Keratinocyte (primary cell): ENCODE results near the gene SNAP25. TPM values are rescaled to one million over a fixed set of nuclear protein-coding genes. Genes with fewer than 3 reads are reported as not detected.

ENCODE experiments used
- DNase-seq: peaks from one replicate; pipeline ENCODE4 v3.0.0-alpha.2; 2011; ENCODE audit warnings: low read depth, missing footprints, low spot score
- FAIRE-seq: peaks from 2 replicates; lab custom pipeline; 2011; peaks lifted over from hg19 to GRCh38; lab: Jason Lieb, UNC
- H2AFZ ChIP-seq: 2 replicates; pipeline ENCODE4 v1.6.0; 2012; ENCODE audit warnings: low read length, control low read depth, inconsistent platforms; ENCODE audit not compliant: control insufficient read depth
- H3K27ac ChIP-seq: 2 replicates; pipeline ENCODE4 v1.5.1; 2011; ENCODE audit warnings: low read length; ENCODE audit not compliant: control insufficient read depth, insufficient read depth
- H3K27me3 ChIP-seq: 3 replicates; pipeline ENCODE4 v1.6.0; 2011; ENCODE audit warnings: low read length; ENCODE audit not compliant: control insufficient read depth, insufficient read depth; ENCODE audit errors: extremely low read depth
- H3K36me3 ChIP-seq, 2 experiments: 2 replicates in 1 of 2; 3 replicates in 1 of 2; pipeline ENCODE4 v1.5.1; 2011; ENCODE audit warnings: low read length in 2 of 2, mild to moderate bottlenecking in 1 of 2; ENCODE audit not compliant: control insufficient read depth in 2 of 2, insufficient read depth in 2 of 2; ENCODE audit errors: extremely low read depth in 1 of 2
- H3K4me1 ChIP-seq: 3 replicates; pipeline ENCODE4 v1.5.1; 2011; ENCODE audit warnings: low read length; ENCODE audit not compliant: control insufficient read depth, insufficient read depth; ENCODE audit errors: extremely low read depth
- H3K4me2 ChIP-seq: 3 replicates; pipeline ENCODE4 v1.6.0; 2011; ENCODE audit warnings: low read depth, low read length; ENCODE audit not compliant: control insufficient read depth, insufficient read depth; ENCODE audit errors: extremely low read depth
- H3K4me3 ChIP-seq, 3 experiments: fragments of 200-600 bp in 1 of 3; sonication (generic) in 1 of 3; 2 replicates in 2 of 3; 3 replicates in 1 of 3; pipeline ENCODE4 v1.5.1; 2011 to 2016; ENCODE audit warnings: low read length in 3 of 3, mild to moderate bottlenecking in 3 of 3, control low read depth in 2 of 3, inconsistent platforms in 1 of 3, low read depth in 1 of 3, mixed read lengths in 1 of 3, mixed run types in 1 of 3, moderate library complexity in 1 of 3; ENCODE audit not compliant: control insufficient read depth in 2 of 3, insufficient read depth in 2 of 3; ENCODE audit errors: extremely low read depth in 1 of 3
- H3K79me2 ChIP-seq: 2 replicates; pipeline ENCODE4 v1.6.0; 2012; ENCODE audit warnings: low read length; ENCODE audit not compliant: control insufficient read depth, insufficient read depth
- H3K9ac ChIP-seq: 3 replicates; pipeline ENCODE4 v1.6.0; 2011; ENCODE audit warnings: low read length; ENCODE audit not compliant: control insufficient read depth, insufficient read depth; ENCODE audit errors: extremely low read depth
- H3K9me1 ChIP-seq: 3 replicates; pipeline ENCODE4 v1.6.0; 2011; ENCODE audit warnings: low read length; ENCODE audit not compliant: control insufficient read depth, insufficient read depth; ENCODE audit errors: extremely low read depth
- H3K9me3 ChIP-seq: 2 replicates; pipeline ENCODE4 v1.5.1; 2012; ENCODE audit warnings: low read depth, low read length; ENCODE audit not compliant: control insufficient read depth
- H4K20me1 ChIP-seq: 3 replicates; pipeline ENCODE4 v1.6.0; 2011; ENCODE audit warnings: low read length; ENCODE audit not compliant: control insufficient read depth, insufficient read depth; ENCODE audit errors: extremely low read depth
- EZH2 ChIP-seq: IDR thresholded peaks from one replicate; pipeline ENCODE4 v1.6.1; 2012; ENCODE audit warnings: inconsistent platforms, mild to moderate bottlenecking, low read length, moderate library complexity
- dilution Hi-C: fragments of 300-500 bp; cut with MboI; formaldehyde crosslinking; loops from one replicate; pipeline ENCODE4 v1.7.0; 2020; ENCODE audit warnings: low sequenced_read_pairs; ENCODE audit not compliant: extremely low pct_ligation_motif_present
- polyA plus RNA-seq, 5 experiments: library from polyadenylated mRNA; depleted of rRNA in 3 of 5; stranded (reverse) in 3 of 5; stranded (forward) in 1 of 5; unstranded in 1 of 5; fragments of >200 nt; gene quantifications; 1 replicate in 1 of 5; 2 replicates in 3 of 5; 3 replicates in 1 of 5; pipeline versions ENCODE4 v1.2.1 to v1.2.3, GENCODE V29; 2011 to 2012; ENCODE audit warnings: missing spikeins in 2 of 5, low read depth in 1 of 5, low replicate concordance in 1 of 5
- TF ChIP-seq, protein P1 (sequence below), 3 experiments: IDR thresholded peaks in 1 of 3; conservative IDR thresholded peaks in 1 of 3; optimal IDR thresholded peaks in 1 of 3; 2 replicates in 2 of 3; 3 replicates in 1 of 3; pipeline versions ENCODE3 to v1.5.1; 2011; ENCODE audit warnings: low read length in 3 of 3, mild to moderate bottlenecking in 3 of 3, moderate library complexity in 2 of 3, control low read depth in 1 of 3, inconsistent platforms in 1 of 3; ENCODE audit not compliant: insufficient read depth in 2 of 3; ENCODE audit errors: extremely low read depth in 1 of 3

Gene SNAP25
- polyA plus RNA-seq, 1 donor (not counting 4 experiments of a cell fraction or from before 2014, with no cell fraction given) = not detected

DNA sequence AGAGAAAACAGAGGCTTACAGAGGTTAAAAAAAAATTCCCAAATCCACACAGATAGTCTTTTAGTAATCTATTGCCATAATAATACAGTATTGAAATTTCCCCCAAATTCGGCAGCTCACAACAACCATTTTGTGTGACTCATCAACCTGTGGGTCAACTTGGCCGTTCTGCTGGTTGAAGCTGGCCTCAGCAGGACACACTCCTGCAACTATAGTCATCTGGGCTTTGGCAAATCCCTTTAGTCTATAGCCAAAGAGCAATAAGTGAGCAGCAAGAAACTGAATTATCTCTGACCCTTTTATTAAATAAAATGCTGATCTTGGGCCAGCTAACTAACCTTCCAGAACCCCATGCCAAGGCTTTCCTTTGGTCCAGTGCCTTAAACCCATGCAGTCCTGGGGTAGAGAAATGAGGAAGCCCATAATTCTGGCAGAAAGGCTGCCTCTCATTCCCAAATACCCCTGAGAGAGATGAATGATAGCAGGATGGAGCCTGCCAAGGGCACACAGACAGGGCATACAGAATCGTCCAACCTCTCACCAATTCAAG lies 17.2 kb upstream of the SNAP25 start:
- H3K79me2 ChIP-seq = no peaks in the 10 kb centered on the region
- H4K20me1 ChIP-seq = no peaks in the 10 kb centered on the region
- H3K27ac ChIP-seq = no peak overlapping the region
- DNase-seq (no peak), FAIRE-seq (no peak)
- TF ChIP-seq, protein P1, sequence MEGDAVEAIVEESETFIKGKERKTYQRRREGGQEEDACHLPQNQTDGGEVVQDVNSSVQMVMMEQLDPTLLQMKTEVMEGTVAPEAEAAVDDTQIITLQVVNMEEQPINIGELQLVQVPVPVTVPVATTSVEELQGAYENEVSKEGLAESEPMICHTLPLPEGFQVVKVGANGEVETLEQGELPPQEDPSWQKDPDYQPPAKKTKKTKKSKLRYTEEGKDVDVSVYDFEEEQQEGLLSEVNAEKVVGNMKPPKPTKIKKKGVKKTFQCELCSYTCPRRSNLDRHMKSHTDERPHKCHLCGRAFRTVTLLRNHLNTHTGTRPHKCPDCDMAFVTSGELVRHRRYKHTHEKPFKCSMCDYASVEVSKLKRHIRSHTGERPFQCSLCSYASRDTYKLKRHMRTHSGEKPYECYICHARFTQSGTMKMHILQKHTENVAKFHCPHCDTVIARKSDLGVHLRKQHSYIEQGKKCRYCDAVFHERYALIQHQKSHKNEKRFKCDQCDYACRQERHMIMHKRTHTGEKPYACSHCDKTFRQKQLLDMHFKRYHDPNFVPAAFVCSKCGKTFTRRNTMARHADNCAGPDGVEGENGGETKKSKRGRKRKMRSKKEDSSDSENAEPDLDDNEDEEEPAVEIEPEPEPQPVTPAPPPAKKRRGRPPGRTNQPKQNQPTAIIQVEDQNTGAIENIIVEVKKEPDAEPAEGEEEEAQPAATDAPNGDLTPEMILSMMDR (optimal IDR thresholded peaks at IDR 0.05 in 1 of 3, IDR thresholded peaks at IDR 0.05 in 1 of 3, conservative IDR thresholded peaks at IDR 0.05 in 1 of 3; ENCODE audit: extremely low read depth in 1 of 3, insufficient read depth in 2 of 3, low read length in 3 of 3) = no peak
- TF ChIP-seq EZH2 = no peak
- dilution Hi-C loops = no loop called here
- H3K9me1 ChIP-seq = no peaks in the 10 kb centered on the region
- no peak overlapping the region for H2AFZ ChIP-seq
- H3K4me2 ChIP-seq = no peak overlapping the region
- no peaks in the 10 kb centered on the region for H3K9me3 ChIP-seq
- no peaks in the 10 kb centered on the region for H3K27me3 ChIP-seq
- H3K9ac ChIP-seq = no peak overlapping the region
- H3K4me1 ChIP-seq = no peaks in the 10 kb centered on the region
- H3K36me3 ChIP-seq = no peaks in the 10 kb centered on the region
- no peak overlapping the region for H3K4me3 ChIP-seq

DNA sequence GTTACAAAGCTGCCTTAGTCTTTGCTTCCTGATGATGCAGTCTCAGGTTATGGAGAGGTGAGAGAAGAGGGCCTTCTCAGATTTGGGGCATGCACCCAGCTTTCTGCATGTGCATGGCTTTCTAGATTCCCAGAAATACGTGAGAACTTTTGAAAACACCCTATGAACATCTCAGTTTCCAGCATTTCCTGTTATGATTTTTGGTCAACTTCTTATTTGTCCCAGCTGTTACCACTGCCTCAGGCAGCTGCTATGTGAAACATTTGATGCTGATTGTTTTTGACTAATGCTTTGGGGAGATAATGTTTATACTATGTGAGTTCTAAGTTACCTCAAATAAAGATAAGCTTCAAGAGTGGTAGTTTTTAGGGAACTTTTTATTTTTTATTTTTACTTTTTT lies 9.5 kb upstream of the SNAP25 start:
- no peaks in the 10 kb centered on the region for H3K79me2 ChIP-seq
- no peaks in the 10 kb centered on the region for H3K27me3 ChIP-seq
- H3K4me2 ChIP-seq = no peak overlapping the region
- no peaks in the 10 kb centered on the region for H3K9me1 ChIP-seq
- dilution Hi-C loops = no loop called here
- no peak for TF ChIP-seq EZH2
- TF ChIP-seq, protein P1 (optimal IDR thresholded peaks at IDR 0.05 in 1 of 3, IDR thresholded peaks at IDR 0.05 in 1 of 3, conservative IDR thresholded peaks at IDR 0.05 in 1 of 3; ENCODE audit: extremely low read depth in 1 of 3, insufficient read depth in 2 of 3, low read length in 3 of 3) = no peak
- no peaks in the 10 kb centered on the region for H3K36me3 ChIP-seq
- H3K9me3 ChIP-seq = no peaks in the 10 kb centered on the region
- no peak for FAIRE-seq
- no peak overlapping the region for H2AFZ ChIP-seq
- H3K4me3 ChIP-seq = no peak overlapping the region
- DNase-seq = no peak
- no peaks in the 10 kb centered on the region for H4K20me1 ChIP-seq
- no peak overlapping the region for H3K9ac ChIP-seq
- H3K4me1 ChIP-seq = no peaks in the 10 kb centered on the region
- no peak overlapping the region for H3K27ac ChIP-seq
